Osteoblast (primary cell): ENCODE data around the gene NEDD4L. TPM values are rescaled to one million over a fixed set of nuclear protein-coding genes. Genes with fewer than 3 reads are reported as not detected.

ENCODE experiments used
- DNase-seq: peaks from one replicate; pipeline ENCODE4 v3.0.0; 2011; ENCODE audit warnings: low spot score, mixed read lengths; ENCODE audit not compliant: insufficient read length; ENCODE audit errors: missing footprints
- H2AFZ ChIP-seq: 2 replicates; pipeline ENCODE4 v1.6.0; 2011; ENCODE audit warnings: mild to moderate bottlenecking, low read length
- H3K27ac ChIP-seq: 2 replicates; pipeline ENCODE4 v1.5.1; 2011; ENCODE audit warnings: mild to moderate bottlenecking, low read depth, low read length, moderate library complexity
- H3K27me3 ChIP-seq: 2 replicates; pipeline ENCODE4 v1.6.0; 2012; ENCODE audit warnings: mild to moderate bottlenecking, control low read depth, inconsistent platforms, low read length, moderate library complexity; ENCODE audit not compliant: insufficient read depth
- H3K36me3 ChIP-seq: 2 replicates; pipeline ENCODE4 v1.5.1; 2011; ENCODE audit warnings: mild to moderate bottlenecking, low read length, control low read depth, moderate library complexity; ENCODE audit not compliant: insufficient read depth
- H3K4me1 ChIP-seq: 2 replicates; pipeline ENCODE4 v1.5.1; 2011; ENCODE audit warnings: mild to moderate bottlenecking, low read length, control low read depth, moderate library complexity; ENCODE audit not compliant: insufficient read depth
- H3K4me2 ChIP-seq: 2 replicates; pipeline ENCODE4 v1.6.0; 2011; ENCODE audit warnings: mild to moderate bottlenecking, low read length; ENCODE audit not compliant: insufficient read depth
- H3K4me3 ChIP-seq: fragments of 200-600 bp; sonication (generic); 3 replicates; pipeline ENCODE4 v1.5.1; 2012; ENCODE audit warnings: mild to moderate bottlenecking, low read length, inconsistent platforms; ENCODE audit not compliant: insufficient read depth
- H3K79me2 ChIP-seq: 2 replicates; pipeline ENCODE4 v1.6.0; 2012; ENCODE audit warnings: mild to moderate bottlenecking, low read length, control low read depth, inconsistent platforms; ENCODE audit not compliant: insufficient read depth
- H3K9me3 ChIP-seq: 2 replicates; pipeline ENCODE4 v1.5.1; 2011; ENCODE audit warnings: low read depth, low read length, control low read depth
- H4K20me1 ChIP-seq: 2 replicates; pipeline ENCODE4 v1.6.0; 2012; ENCODE audit warnings: mild to moderate bottlenecking, low read length, control low read depth; ENCODE audit not compliant: insufficient read depth
- total RNA-seq: library from RNA; depleted of rRNA; stranded (reverse); fragments of >200 nt; gene quantifications from 2 replicates; pipeline ENCODE4 v1.2.3, GENCODE V29; 2012
- TF ChIP-seq, protein P1 (sequence below): IDR thresholded peaks from 2 replicates; pipeline ENCODE4 v1.5.1; 2011; ENCODE audit warnings: mild to moderate bottlenecking, low read depth, low read length, moderate library complexity; ENCODE audit errors: extremely low read depth

Gene NEDD4L
- total RNA-seq, 1 donor = 30.0 TPM

DNA sequence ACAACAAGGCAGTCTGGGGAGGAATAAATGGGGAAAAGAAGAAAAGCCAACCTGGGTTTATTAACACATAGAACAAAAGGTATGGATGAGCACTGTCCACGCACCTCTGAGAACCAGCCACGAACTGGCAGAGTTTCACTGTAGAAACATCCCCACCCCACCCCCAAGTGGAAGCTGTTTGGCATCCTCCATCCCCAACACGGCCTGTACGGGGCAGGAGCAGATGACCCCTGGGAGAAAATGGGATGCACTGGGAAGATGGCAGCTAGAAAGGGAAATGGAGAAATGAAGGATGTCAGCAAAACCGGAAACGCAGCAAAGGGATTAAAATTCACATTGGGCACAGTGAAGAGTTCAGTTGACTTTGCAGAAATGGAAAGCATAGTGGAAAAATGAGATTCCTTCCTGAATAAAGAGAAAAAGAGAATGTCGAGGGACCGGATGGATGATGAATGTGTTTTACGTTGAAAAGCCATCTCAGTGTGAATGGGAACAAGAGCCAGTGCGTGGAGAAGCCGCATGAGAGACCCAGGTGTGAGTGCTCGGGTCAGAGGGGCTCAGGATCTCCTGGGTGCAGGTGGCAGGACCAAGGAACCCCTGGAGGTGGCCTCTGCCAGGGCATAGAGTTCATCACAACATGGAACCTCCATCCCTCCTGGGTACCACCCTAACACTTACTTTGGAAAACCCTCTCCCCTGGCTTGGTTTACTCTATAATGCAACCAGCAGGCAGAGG is 337.8 kb downstream of the NEDD4L start:
- no peak overlapping the region for H2AFZ ChIP-seq
- no peak for DNase-seq
- H3K4me3 ChIP-seq = no peak overlapping the region
- H4K20me1 ChIP-seq = no peaks in the 10 kb centered on the region
- no peak overlapping the region for H3K27ac ChIP-seq
- no peaks in the 10 kb centered on the region for H3K4me1 ChIP-seq
- H3K79me2 ChIP-seq = no peaks in the 10 kb centered on the region
- H3K27me3 ChIP-seq = no peaks in the 10 kb centered on the region
- TF ChIP-seq, protein P1, sequence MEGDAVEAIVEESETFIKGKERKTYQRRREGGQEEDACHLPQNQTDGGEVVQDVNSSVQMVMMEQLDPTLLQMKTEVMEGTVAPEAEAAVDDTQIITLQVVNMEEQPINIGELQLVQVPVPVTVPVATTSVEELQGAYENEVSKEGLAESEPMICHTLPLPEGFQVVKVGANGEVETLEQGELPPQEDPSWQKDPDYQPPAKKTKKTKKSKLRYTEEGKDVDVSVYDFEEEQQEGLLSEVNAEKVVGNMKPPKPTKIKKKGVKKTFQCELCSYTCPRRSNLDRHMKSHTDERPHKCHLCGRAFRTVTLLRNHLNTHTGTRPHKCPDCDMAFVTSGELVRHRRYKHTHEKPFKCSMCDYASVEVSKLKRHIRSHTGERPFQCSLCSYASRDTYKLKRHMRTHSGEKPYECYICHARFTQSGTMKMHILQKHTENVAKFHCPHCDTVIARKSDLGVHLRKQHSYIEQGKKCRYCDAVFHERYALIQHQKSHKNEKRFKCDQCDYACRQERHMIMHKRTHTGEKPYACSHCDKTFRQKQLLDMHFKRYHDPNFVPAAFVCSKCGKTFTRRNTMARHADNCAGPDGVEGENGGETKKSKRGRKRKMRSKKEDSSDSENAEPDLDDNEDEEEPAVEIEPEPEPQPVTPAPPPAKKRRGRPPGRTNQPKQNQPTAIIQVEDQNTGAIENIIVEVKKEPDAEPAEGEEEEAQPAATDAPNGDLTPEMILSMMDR = no peak
- H3K4me2 ChIP-seq = no peak overlapping the region
- no peaks in the 10 kb centered on the region for H3K36me3 ChIP-seq
- H3K9me3 ChIP-seq = no peaks in the 10 kb centered on the region

DNA sequence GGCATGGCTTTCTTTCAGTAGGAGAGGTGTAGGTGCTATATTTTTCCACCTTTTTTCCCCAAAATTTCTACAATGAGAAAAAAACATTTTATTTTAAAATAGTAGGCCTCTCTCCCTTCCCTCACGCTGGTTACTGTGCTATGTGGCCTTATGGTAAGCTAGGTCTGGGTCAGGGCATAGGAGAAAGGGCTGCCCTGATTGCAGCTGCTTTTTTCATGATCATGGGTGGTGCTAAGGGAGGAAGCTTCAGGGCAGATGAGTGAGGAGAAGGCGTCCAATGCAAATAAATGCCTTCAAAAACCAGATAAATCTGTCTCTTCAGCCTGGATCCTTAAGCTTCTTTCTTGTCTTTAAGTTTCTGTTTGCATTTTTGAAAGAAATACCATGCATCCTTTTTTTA is 338.4 kb downstream of the NEDD4L start:
- Histone ChIP-seq H3K36me3 (no peaks in the 10 kb centered on the region), H3K4me3 (no peak overlapping the region), H3K4me2 (no peak overlapping the region), H4K20me1 (no peaks in the 10 kb centered on the region), H3K4me1 (no peaks in the 10 kb centered on the region), H3K79me2 (no peaks in the 10 kb centered on the region), H3K27me3 (no peaks in the 10 kb centered on the region), H3K9me3 (no peaks in the 10 kb centered on the region), H3K27ac (no peak overlapping the region), H2AFZ (no peak overlapping the region)
- DNase-seq = no peak
- TF ChIP-seq, protein P1 = no peak

GRCh38 chr18:58385472-58385871 is 341.4 kb downstream of the NEDD4L start:
- H3K9me3 ChIP-seq = no peaks in the 10 kb centered on the region
- TF ChIP-seq, protein P1 = no peak
- H3K79me2 ChIP-seq = no peaks in the 10 kb centered on the region
- H3K4me2 ChIP-seq = no peak overlapping the region
- no peaks in the 10 kb centered on the region for H3K27me3 ChIP-seq
- H4K20me1 ChIP-seq = no peaks in the 10 kb centered on the region
- no peaks in the 10 kb centered on the region for H3K36me3 ChIP-seq
- no peaks in the 10 kb centered on the region for H3K4me1 ChIP-seq
- no peak overlapping the region for H2AFZ ChIP-seq
- no peak overlapping the region for H3K27ac ChIP-seq
- no peak for DNase-seq
- H3K4me3 ChIP-seq = no peak overlapping the region

- Histone ChIP-seq H3K4me3 (no peak overlapping the region), H3K9me3 (no peaks in the 10 kb centered on the region), H3K4me1 (peaks cover 2% of the 10 kb centered on the region), H3K79me2 (no peaks in the 10 kb centered on the region), H3K4me2 (no peak overlapping the region), H2AFZ (no peak overlapping the region), H3K27me3 (no peaks in the 10 kb centered on the region), H4K20me1 (no peaks in the 10 kb centered on the region), H3K36me3 (no peaks in the 10 kb centered on the region), H3K27ac (no peak overlapping the region)
- no peak for DNase-seq
- TF ChIP-seq, protein P1 = no peak
These were observed 342.8 kb downstream of the NEDD4L start for GRCh38 chr18:58386780-58387179.
